Peyer's patch (tissue), 4 donors: ENCODE data around the gene WRNIP1.

ENCODE experiments used
- POLR2A ChIP-seq, 2 donors: fragments of 450-650 bp; IDR thresholded peaks; one replicate each; pipeline ENCODE4 v1.5.1; 2017; ENCODE audit warnings: antibody characterized with exemption in 2 of 2, mild to moderate bottlenecking in 2 of 2, moderate library complexity in 2 of 2
- TF ChIP-seq, protein P1 (sequence below), 6 experiments: fragments of 450-650 bp in 4 of 6; fragments of 200-600 bp in 2 of 6; sonication (generic) in 1 of 6; IDR thresholded peaks; one replicate each; pipeline ENCODE4 v1.5.1; 2017 to 2019; ENCODE audit warnings: antibody characterized with exemption in 6 of 6, mild to moderate bottlenecking in 3 of 6, moderate library complexity in 1 of 6

GRCh38 chr6:2828629-2829028, 63.4 kb downstream of the WRNIP1 start:
- TF ChIP-seq, protein P1, sequence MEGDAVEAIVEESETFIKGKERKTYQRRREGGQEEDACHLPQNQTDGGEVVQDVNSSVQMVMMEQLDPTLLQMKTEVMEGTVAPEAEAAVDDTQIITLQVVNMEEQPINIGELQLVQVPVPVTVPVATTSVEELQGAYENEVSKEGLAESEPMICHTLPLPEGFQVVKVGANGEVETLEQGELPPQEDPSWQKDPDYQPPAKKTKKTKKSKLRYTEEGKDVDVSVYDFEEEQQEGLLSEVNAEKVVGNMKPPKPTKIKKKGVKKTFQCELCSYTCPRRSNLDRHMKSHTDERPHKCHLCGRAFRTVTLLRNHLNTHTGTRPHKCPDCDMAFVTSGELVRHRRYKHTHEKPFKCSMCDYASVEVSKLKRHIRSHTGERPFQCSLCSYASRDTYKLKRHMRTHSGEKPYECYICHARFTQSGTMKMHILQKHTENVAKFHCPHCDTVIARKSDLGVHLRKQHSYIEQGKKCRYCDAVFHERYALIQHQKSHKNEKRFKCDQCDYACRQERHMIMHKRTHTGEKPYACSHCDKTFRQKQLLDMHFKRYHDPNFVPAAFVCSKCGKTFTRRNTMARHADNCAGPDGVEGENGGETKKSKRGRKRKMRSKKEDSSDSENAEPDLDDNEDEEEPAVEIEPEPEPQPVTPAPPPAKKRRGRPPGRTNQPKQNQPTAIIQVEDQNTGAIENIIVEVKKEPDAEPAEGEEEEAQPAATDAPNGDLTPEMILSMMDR (IDR thresholded peaks at IDR 0.05), result no peak
- TF ChIP-seq POLR2A (IDR thresholded peaks at IDR 0.05), result no peak
